Calu3 (cell line): ENCODE data around the gene LIN28A. TPM values are rescaled to one million over a fixed set of nuclear protein-coding genes. Genes with fewer than 3 reads are reported as not detected.

Experiments used
- BruUV-seq: library from RNA; stranded (reverse); fragments of 400-500 nt; replicated peaks from 2 replicates; lab custom pipeline; 2021; lab: Mats Ljungman, UMichigan
- CTCF ChIA-PET: fragments of 300-600 bp; sonication (Branson Sonifier 250); formaldehyde crosslinking; loops from one replicate; lab custom pipeline; 2022; ENCODE audit warnings: antibody characterized with exemption; lab: Charles Lee
- DNase-seq: peaks from one replicate; pipeline ENCODE4 v3.0.0; 2022
- H3K27ac Mint-ChIP-seq: one replicate; pipeline ENCODE4 v1.8.0; 2022; ENCODE audit warnings: mixed read lengths; ENCODE audit not compliant: unreplicated experiment
- H3K27me3 Mint-ChIP-seq: one replicate; pipeline ENCODE4 v1.8.0; 2022; ENCODE audit warnings: mixed read lengths; ENCODE audit not compliant: unreplicated experiment
- H3K36me3 Mint-ChIP-seq: one replicate; pipeline ENCODE4 v1.8.0; 2022; ENCODE audit warnings: mild to moderate bottlenecking, moderate library complexity, mixed read lengths; ENCODE audit not compliant: insufficient read depth, unreplicated experiment
- H3K4me1 Mint-ChIP-seq: one replicate; pipeline ENCODE4 v1.8.0; 2022; ENCODE audit warnings: mild to moderate bottlenecking, low read depth, mixed read lengths; ENCODE audit not compliant: unreplicated experiment
- H3K4me3 Mint-ChIP-seq: one replicate; pipeline ENCODE4 v1.8.0; 2022; ENCODE audit warnings: mild to moderate bottlenecking, low read depth, moderate library complexity, mixed read lengths; ENCODE audit not compliant: unreplicated experiment
- H3K9me3 Mint-ChIP-seq: one replicate; pipeline ENCODE4 v1.8.0; 2022; ENCODE audit warnings: low read depth, mixed read lengths; ENCODE audit not compliant: unreplicated experiment
- intact Hi-C: fragments of 100-400 bp; cut with micrococcal nuclease; formaldehyde crosslinking; loops from one replicate; pipeline ENCODE4 v1.10.0; 2022; ENCODE audit not compliant: unreplicated experiment
- total RNA-seq: library from RNA; stranded (reverse); gene quantifications from 2 replicates; pipeline ENCODE4 v1.2.3, GENCODE V29; 2022
- TF ChIP-seq, protein P1 (sequence below): fragments of 200-600 bp; IDR thresholded peaks from one replicate; pipeline ENCODE4 v1.8.0; 2022; ENCODE audit warnings: antibody characterized with exemption; ENCODE audit not compliant: unreplicated experiment

LIN28A gene
- total RNA-seq, 1 experiment from 2014 or later = not detected

DNA sequence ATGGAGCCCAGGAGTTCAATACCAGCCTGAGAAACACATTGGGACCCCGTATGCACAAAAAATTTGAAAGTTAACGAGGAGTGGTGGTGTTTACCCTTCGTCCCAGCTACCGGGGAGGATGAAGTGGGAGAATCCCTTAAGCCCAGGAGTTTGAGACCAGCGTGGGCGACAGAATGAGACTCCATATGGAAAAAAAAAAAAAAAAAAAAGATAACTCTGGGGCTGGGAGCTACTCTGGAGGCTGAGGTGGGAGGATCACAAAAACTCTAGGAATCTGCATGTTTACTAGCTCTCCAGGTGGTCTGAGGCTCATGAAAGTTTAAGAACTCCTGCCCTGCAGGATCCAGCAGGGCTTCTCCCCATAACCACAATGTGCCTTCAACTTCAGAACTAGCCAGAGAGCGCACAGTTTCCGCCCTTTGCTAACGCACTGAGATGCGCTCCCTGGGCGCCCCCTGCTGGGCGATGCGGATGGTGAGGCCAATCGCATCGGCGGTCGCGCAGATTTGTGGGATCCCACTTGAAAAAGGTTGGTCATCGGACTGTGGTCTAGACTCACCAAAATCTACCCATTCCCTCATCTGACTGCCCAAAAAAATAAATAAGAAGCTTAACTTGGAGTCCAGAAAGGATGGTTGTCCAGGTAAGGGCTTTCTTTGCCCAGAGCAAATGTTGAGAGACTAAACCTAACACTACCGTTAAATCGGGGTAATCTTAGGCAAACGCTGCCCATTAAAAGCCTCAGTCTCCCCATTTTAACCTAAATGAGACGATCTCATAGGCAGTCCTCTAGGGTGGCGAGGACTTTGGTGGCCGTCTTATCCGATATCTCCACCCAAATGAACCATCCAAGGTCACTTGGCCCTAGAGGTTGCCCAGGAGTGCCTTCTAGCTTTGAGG is 46.8 kb upstream of the LIN28A start:
- peaks cover 10% of the 10 kb centered on the region for H3K36me3 Mint-ChIP-seq
- H3K27me3 Mint-ChIP-seq = peaks cover 16% of the 10 kb centered on the region
- peak; percentile 88 for DNase-seq
- CTCF ChIA-PET = interaction anchor here (1.2 kb wide), 1 partner anchor 14 kb away, joined by 6 read pairs; no protein-coding TSS in a partner anchor
- H3K4me1 Mint-ChIP-seq = peaks cover 14% of the 10 kb centered on the region
- H3K4me3 Mint-ChIP-seq = no peak overlapping the region
- BruUV-seq = no TSS peak
- TF ChIP-seq, protein P1, sequence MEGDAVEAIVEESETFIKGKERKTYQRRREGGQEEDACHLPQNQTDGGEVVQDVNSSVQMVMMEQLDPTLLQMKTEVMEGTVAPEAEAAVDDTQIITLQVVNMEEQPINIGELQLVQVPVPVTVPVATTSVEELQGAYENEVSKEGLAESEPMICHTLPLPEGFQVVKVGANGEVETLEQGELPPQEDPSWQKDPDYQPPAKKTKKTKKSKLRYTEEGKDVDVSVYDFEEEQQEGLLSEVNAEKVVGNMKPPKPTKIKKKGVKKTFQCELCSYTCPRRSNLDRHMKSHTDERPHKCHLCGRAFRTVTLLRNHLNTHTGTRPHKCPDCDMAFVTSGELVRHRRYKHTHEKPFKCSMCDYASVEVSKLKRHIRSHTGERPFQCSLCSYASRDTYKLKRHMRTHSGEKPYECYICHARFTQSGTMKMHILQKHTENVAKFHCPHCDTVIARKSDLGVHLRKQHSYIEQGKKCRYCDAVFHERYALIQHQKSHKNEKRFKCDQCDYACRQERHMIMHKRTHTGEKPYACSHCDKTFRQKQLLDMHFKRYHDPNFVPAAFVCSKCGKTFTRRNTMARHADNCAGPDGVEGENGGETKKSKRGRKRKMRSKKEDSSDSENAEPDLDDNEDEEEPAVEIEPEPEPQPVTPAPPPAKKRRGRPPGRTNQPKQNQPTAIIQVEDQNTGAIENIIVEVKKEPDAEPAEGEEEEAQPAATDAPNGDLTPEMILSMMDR = peak; percentile 74
- intact Hi-C loops = loop anchor here (5.0 kb wide), 2 partner anchors 41 to 86 kb away; no protein-coding TSS in a partner anchor
- no peaks in the 10 kb centered on the region for H3K9me3 Mint-ChIP-seq
- no peak overlapping the region for H3K27ac Mint-ChIP-seq

DNA sequence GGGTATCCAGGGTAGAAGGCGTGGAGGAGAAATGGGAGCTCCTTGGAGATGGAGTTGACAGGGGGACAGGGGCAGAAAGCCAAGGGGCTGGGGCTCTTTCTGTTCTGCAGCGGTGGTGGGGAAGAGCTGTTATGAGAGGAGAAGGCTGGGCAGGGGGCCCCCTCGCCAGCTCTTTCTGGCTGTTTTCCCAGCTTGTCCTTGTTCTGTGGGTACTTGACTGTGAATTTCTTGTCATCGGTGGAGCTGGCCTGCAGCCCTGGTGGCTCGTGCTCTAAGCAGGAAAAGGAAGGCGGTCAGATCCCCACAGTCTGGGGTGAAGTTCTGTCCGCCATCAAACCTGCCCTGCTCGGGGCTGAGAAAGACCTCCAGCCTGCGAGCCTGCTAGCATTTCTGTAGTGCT is 45.7 kb upstream of the LIN28A start:
- H3K27me3 Mint-ChIP-seq = peaks cover 17% of the 10 kb centered on the region
- TF ChIP-seq, protein P1 = no peak
- H3K27ac Mint-ChIP-seq = no peak overlapping the region
- no peak for DNase-seq
- H3K36me3 Mint-ChIP-seq = peaks cover 3% of the 10 kb centered on the region
- no peaks in the 10 kb centered on the region for H3K9me3 Mint-ChIP-seq
- intact Hi-C loops = loop anchor here (5.0 kb wide), 2 partner anchors 43 to 88 kb away; no protein-coding TSS in a partner anchor
- CTCF ChIA-PET = interaction anchor here (0.6 to 1.2 kb wide), 2 partner anchors 13 to 161 kb away, joined by 3 to 6 read pairs; no protein-coding TSS in a partner anchor
- BruUV-seq = no TSS peak
- H3K4me3 Mint-ChIP-seq = no peak overlapping the region
- peaks cover 2% of the 10 kb centered on the region for H3K4me1 Mint-ChIP-seq

DNA sequence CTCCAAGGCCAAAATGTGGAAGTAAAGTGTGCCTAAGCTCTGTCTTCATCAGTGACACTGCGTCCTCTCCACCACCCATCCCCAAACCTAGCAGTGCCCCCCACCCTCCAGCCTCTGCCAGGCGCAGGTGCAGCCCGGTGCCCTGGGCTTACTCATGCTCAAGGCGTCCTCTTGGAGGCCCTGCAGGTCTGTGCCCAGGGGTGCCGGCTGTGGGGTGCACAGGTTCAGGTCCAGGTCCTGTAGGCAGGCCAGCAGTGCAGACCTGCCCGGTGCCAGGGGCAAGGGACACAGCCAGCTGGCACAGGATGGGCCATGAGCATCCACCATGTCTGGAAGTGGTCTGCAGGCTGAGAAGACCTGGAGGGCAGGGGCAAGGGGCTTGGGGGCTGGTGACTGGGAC is 43.2 kb upstream of the LIN28A start:
- TF ChIP-seq, protein P1 = no peak
- Mint-ChIP-seq H3K27me3 (peaks cover 38% of the 10 kb centered on the region), H3K9me3 (no peaks in the 10 kb centered on the region)

DNA sequence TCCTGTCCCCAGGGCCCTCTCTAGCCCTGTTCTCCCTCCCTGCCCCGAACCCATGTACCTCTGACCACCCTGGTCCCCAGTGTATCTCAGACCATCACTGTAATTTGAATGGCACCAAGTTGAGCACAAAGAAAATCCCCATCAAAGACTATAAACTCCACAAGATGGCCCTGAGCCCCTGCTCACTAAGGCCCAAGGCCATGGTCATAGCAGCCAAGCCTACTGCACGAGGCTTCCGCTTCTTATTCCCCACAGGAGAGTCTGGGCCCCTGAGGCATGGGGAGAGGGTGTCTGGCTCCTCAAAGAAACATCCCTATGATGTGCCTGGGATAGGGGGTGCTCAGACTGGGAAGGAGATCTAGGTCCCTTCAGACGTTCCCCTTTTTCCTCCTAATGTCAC is 42.6 kb upstream of the LIN28A start:
- intact Hi-C loops = no loop called here
- H3K27ac Mint-ChIP-seq = no peak overlapping the region

More for the DNA sequence above, 43.2 kb upstream of the LIN28A start:
- H3K36me3 Mint-ChIP-seq = no peaks in the 10 kb centered on the region
- CTCF ChIA-PET = no interaction called here
- no peak overlapping the region for H3K27ac Mint-ChIP-seq
- BruUV-seq = no TSS peak
- no peak for DNase-seq
- no peaks in the 10 kb centered on the region for H3K4me1 Mint-ChIP-seq
- intact Hi-C loops = no loop called here
- no peak overlapping the region for H3K4me3 Mint-ChIP-seq

More for the DNA sequence above, 42.6 kb upstream of the LIN28A start:
- Mint-ChIP-seq H3K4me3 (no peak overlapping the region), H3K36me3 (no peaks in the 10 kb centered on the region), H3K27me3 (peaks cover 43% of the 10 kb centered on the region), H3K9me3 (no peaks in the 10 kb centered on the region), H3K4me1 (no peaks in the 10 kb centered on the region)
- TF ChIP-seq, protein P1 = no peak
- no TSS peak for BruUV-seq
- CTCF ChIA-PET = no interaction called here
- no peak for DNase-seq
